Right lobe of liver (tissue), 6 donors: Measurements from ENCODE around the gene VWA7. TPM values are rescaled to one million over a fixed set of nuclear protein-coding genes. Genes with fewer than 3 reads are reported as not detected.
"Not testable (repeated sequence)": the region's sequence is repeated elsewhere in the genome, so short reads cannot be mapped to it uniquely, and the experiment has no call there.

Experiments
- ATAC-seq, 4 donors: fragments of 200-7000 bp; cut with Tn5 transposase; one replicate each; pipeline ENCODE4 v1.9.1; 2020; ENCODE audit warnings: mild to moderate bottlenecking in 4 of 4, moderate library complexity in 4 of 4
- DNase-seq, 3 donors: peaks; one replicate each; pipeline ENCODE4 v3.0.0-alpha.2; 2020
- H3K27ac ChIP-seq, 3 donors: fragments of 200-600 bp; one replicate each; pipeline ENCODE4 v1.8.0; 2022
- H3K27me3 ChIP-seq, 2 donors: fragments of 200-600 bp; one replicate each; pipeline ENCODE4 v1.8.0; 2022
- H3K36me3 ChIP-seq, 4 donors: fragments of 200-600 bp; sonication (generic) in 1 of 4; one replicate each; pipeline versions ENCODE4 v1.5.1 to v1.8.0; 2017 to 2022; ENCODE audit warnings: control low read depth in 1 of 4
- H3K4me1 ChIP-seq, 4 donors: fragments of 200-600 bp; sonication (generic) in 1 of 4; one replicate each; pipeline versions ENCODE4 v1.5.1 to v1.8.0; 2017 to 2022; ENCODE audit warnings: control low read depth in 1 of 4
- H3K4me3 ChIP-seq, 3 donors: fragments of 200-600 bp; one replicate each; pipeline ENCODE4 v1.8.0; 2022
- H3K9me3 ChIP-seq, 4 donors: fragments of 200-600 bp; sonication (generic) in 1 of 4; one replicate each; pipeline versions ENCODE4 v1.5.1 to v1.8.0; 2017 to 2022; ENCODE audit warnings: control low read depth in 1 of 4
- POLR2A ChIP-seq: fragments of 450-650 bp; IDR thresholded peaks from one replicate; pipeline ENCODE4 v1.6.1; 2017; ENCODE audit warnings: antibody characterized with exemption, mild to moderate bottlenecking
- WGBS: methylation state at CpG from one replicate; pipeline ENCODE4 v1.1.6; 2018; ENCODE audit warnings: low coverage, low lambda C conversion rate; ENCODE audit not compliant: insufficient coverage; ENCODE audit errors: missing lambda C conversion rate; 5-methylcytosine and 5-hydroxymethylcytosine counted together
- intact Hi-C, 2 donors: fragments of 100-400 bp; cut with DNase I; formaldehyde crosslinking; loops; one replicate each; pipeline versions ENCODE4 v1.11.2 to v1.14.1; 2022
- total RNA-seq, 6 experiments: library from RNA; depleted of rRNA in 2 of 6; stranded (reverse); fragments of >200 nt in 2 of 6; fragmentation: NEBNext Ultra II Directional in 3 of 6; extraction: Animal tissue kit (Norgen Biotek cat#: 25700) in 3 of 6; gene quantifications; one replicate each; pipeline versions ENCODE4 v1.1.0 to v1.2.4, GENCODE V29; 2016 to 2023
- TF ChIP-seq, protein P1 (sequence below), 4 donors: fragments of 200-600 bp in 3 of 4; fragments of 450-650 bp in 1 of 4; IDR thresholded peaks; one replicate each; pipeline versions ENCODE4 v1.5.1 to v1.8.0; 2016 to 2022; ENCODE audit warnings: antibody characterized with exemption in 4 of 4, mild to moderate bottlenecking in 2 of 4
- donor health status: DM: no; HTN: yes; CAD: no.
- donor health status: DM: no; HTN: no; CAD: no.
- donor health status: DM: no; HTN: no; CAD: no.
- donor health status: DM: no; HTN: yes; CAD: no.
- donor health status: DM: no; HTN: yes; CAD: no.

VWA7 gene
- total RNA-seq, 6 experiments from 2014 or later, result 1.2 to 5.2 (median 2.7) TPM

DNA sequence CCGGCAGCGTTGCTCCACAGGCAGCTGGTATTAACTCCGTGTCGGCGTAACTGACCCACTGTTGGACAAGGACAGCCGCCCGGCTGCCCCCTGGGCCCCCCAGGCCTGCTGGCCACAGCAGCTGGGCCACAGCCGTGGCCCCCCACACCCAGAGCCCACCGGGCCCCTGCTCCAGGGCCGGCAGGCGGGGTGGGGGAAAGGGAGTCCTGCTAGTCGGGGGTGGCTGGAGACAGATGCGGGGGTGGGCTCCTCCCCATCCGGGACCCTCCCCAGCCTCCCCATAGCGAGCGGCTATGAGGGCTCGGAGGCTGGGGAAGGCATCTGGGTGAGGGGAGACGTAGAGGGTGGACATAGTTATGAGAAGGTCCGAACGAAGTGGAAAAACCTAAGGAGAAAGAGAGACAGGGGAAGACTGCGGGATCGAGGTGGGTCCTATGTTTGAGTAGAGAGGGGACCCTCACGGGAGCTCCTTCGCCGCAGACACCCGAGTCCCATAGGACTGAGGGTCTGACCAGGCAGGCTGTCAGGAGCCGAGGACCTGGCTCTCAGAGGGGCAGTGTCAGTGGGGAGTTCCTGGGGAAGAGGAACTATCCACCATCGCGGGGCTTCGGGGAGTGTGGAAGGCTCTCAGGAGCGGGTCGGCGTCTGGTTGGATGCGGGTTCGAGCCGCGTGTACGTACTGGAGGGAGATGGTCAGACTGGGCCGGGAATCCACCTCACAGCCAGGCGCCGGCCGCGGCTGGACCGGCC lies 17.9 kb upstream of the VWA7 start:
- Histone ChIP-seq H3K27me3 (no peaks in the 10 kb centered on the region), H3K4me3 (peak overlapping the region; percentile 80 to 97 (median 90)), H3K9me3 (no peaks in the 10 kb centered on the region), H3K36me3 (no peaks in the 10 kb centered on the region), H3K4me1 (peaks cover 0 to 17% (median 4%) of the 10 kb centered on the region in 4 donors), H3K27ac (peak overlapping the region; percentile 92 to 99 (median 94))
- intact Hi-C loops, result no loop called here
- TF ChIP-seq POLR2A, result no peak
- TF ChIP-seq, protein P1, sequence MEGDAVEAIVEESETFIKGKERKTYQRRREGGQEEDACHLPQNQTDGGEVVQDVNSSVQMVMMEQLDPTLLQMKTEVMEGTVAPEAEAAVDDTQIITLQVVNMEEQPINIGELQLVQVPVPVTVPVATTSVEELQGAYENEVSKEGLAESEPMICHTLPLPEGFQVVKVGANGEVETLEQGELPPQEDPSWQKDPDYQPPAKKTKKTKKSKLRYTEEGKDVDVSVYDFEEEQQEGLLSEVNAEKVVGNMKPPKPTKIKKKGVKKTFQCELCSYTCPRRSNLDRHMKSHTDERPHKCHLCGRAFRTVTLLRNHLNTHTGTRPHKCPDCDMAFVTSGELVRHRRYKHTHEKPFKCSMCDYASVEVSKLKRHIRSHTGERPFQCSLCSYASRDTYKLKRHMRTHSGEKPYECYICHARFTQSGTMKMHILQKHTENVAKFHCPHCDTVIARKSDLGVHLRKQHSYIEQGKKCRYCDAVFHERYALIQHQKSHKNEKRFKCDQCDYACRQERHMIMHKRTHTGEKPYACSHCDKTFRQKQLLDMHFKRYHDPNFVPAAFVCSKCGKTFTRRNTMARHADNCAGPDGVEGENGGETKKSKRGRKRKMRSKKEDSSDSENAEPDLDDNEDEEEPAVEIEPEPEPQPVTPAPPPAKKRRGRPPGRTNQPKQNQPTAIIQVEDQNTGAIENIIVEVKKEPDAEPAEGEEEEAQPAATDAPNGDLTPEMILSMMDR (IDR thresholded peaks at IDR 0.05), result no peak
- WGBS, result 3% methylated on average over 27 of the region's 44 CpGs
- peak in 3 of 4 donors; percentile 2 to 8 (median 2) for ATAC-seq
- DNase-seq, result peak in 2 of 3 donors; percentile 44 to 52

DNA sequence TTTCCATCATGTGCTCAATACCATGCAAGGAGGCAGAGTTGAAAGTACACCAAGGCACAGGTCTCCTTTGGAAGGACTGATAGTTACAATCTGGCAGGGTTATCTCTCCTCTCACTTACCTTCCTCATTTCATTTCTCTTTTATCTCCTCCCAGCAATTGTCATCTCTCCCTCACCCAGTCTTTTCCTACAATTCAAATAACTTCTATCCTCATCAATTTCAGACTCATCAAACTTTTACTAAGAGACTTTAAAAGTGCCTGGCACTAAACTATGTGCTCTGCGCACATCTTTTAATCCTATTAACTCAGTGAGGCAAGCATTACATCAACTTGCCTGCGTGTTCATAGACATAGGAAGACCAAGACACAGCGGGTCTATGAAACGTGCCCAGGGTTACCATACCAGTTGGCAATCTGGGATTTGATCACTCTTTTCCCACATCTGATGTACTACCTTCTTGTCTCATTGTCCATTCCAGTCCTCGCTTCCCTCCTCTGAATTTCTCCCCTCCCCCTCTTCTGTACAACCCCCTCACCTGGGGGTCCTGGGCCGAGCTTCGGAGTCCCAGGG lies 17.3 kb upstream of the VWA7 start:
- WGBS, result 23% methylated on average over 7 of the region's 7 CpGs
- peaks cover 0 to 17% (median 4%) of the 10 kb centered on the region in 4 donors for H3K4me1 ChIP-seq
- peak overlapping the region; percentile 80 to 97 (median 90) for H3K4me3 ChIP-seq
- intact Hi-C loops, result no loop called here
- H3K36me3 ChIP-seq, result peaks cover 0 to 2% (median 0%) of the 10 kb centered on the region in 4 donors
- H3K27me3 ChIP-seq, result no peaks in the 10 kb centered on the region
- TF ChIP-seq POLR2A, result no peak
- TF ChIP-seq, protein P1 (IDR thresholded peaks at IDR 0.05), result no peak
- no peaks in the 10 kb centered on the region for H3K9me3 ChIP-seq
- no peak for DNase-seq
- no peak for ATAC-seq
- H3K27ac ChIP-seq, result peak overlapping the region; percentile 92 to 99 (median 94)

DNA sequence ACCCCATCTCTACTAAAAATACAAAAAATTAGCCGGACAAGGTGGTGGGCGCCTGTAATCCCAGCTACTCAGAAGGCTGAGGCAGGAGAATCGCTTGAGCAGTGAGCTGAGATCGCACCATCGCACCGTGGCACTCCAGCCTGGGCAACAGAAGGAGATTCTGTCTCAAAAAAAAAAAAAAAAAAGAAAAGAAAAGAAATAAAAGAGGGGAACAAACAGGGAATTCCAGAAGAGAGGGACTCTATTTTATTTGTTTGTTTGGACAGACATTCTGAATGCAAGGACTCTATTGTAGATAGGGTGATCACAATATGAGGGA lies 16.8 kb upstream of the VWA7 start:
- H3K9me3 ChIP-seq, H3K36me3 ChIP-seq, ATAC-seq, H3K27ac ChIP-seq, H3K4me3 ChIP-seq, H3K27me3 ChIP-seq, intact Hi-C loops: not testable (repeated sequence)
- peaks cover 0 to 17% (median 4%) of the 10 kb centered on the region in 4 donors for H3K4me1 ChIP-seq
- DNase-seq, result peak in 1 of 3 donors; percentile 7
- WGBS, result 90% methylated on average over 6 of the region's 6 CpGs

DNA sequence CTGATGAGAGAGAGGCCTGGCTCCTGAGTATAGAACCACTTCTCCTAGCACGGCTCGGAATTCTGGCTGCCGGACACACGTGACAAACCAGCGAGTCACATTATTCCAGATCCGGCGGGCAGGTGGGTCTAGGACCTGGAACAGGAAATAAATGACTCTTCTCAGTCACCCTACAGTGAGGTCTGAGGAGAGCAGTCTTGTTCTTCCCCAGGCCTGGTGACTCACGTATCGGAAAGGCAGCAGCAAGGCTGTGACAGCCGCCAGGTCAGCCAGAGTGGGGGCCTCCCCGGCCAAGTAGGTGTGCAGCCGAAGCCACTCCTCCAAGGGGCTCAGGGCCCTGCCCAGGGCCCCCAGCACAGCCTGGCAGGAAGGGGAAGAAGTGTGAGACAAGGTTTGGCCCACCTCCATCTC lies 15.6 kb upstream of the VWA7 start:
- 84% methylated on average over 8 of the region's 12 CpGs for WGBS
- ATAC-seq (no peak), DNase-seq (peak in 1 of 3 donors; percentile 27)
- no peaks in the 10 kb centered on the region for H3K9me3 ChIP-seq
- no peaks in the 10 kb centered on the region for H3K27me3 ChIP-seq
- intact Hi-C loops, result no loop called here
- no peak for TF ChIP-seq POLR2A
- TF ChIP-seq, protein P1 (IDR thresholded peaks at IDR 0.05), result no peak
- peaks cover 0 to 17% (median 4%) of the 10 kb centered on the region in 4 donors for H3K4me1 ChIP-seq
- H3K36me3 ChIP-seq, result peaks cover 0 to 3% (median 0%) of the 10 kb centered on the region in 4 donors
- H3K27ac ChIP-seq, result no peak overlapping the region
- no peak overlapping the region for H3K4me3 ChIP-seq

DNA sequence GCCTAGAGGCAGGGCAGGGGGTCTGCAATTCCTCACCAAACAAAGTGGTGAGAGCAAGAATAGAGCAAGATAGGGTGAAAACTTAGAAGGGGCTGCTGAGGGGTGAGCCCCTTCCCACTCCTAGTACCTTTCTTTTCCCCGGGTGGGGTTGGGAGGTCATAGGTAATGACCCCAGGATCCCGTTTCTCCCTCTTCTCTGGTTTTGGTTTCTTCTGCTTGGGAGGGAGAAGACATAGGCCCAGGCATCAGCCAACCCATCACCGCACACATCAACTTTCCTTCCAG lies 14.9 kb upstream of the VWA7 start:
- intact Hi-C loops, result no loop called here

More for the DNA sequence above, 14.9 kb upstream of the VWA7 start:
- Histone ChIP-seq H3K9me3 (no peaks in the 10 kb centered on the region), H3K27ac (no peak overlapping the region), H3K27me3 (no peaks in the 10 kb centered on the region), H3K36me3 (peaks cover 0 to 3% (median 0%) of the 10 kb centered on the region in 4 donors), H3K4me1 (peaks cover 0 to 17% (median 4%) of the 10 kb centered on the region in 4 donors), H3K4me3 (no peak overlapping the region)
- DNase-seq (peak in 1 of 3 donors; percentile 16), ATAC-seq (no peak)
- no CpG with 5 or more reads among the region's 3 CpGs for WGBS
- TF ChIP-seq, protein P1 (IDR thresholded peaks at IDR 0.05), result no peak
- no peak for TF ChIP-seq POLR2A
